Type B pancreatic cell (in vitro differentiated cells): ENCODE measurements around the gene UQCRQ. TPM values are rescaled to one million over a fixed set of nuclear protein-coding genes. Genes with fewer than 3 reads are reported as not detected.

Experiments used
- DNase-seq: peaks from one replicate; pipeline ENCODE4 v3.0.0; 2021; ENCODE audit warnings: mixed read lengths; ENCODE audit not compliant: unreplicated experiment; ENCODE audit errors: extremely low spot score
- H3K27ac Mint-ChIP-seq: 2 replicates; pipeline ENCODE4 v1.8.0; 2021; ENCODE audit warnings: mild to moderate bottlenecking, mixed read lengths
- H3K27me3 Mint-ChIP-seq: 2 replicates; pipeline ENCODE4 v1.8.0; 2021; ENCODE audit warnings: mixed read lengths
- H3K36me3 Mint-ChIP-seq: 2 replicates; pipeline ENCODE4 v1.8.0; 2021; ENCODE audit warnings: mixed read lengths
- H3K4me1 Mint-ChIP-seq: one replicate; pipeline ENCODE4 v1.8.0; 2021; ENCODE audit warnings: mixed read lengths; ENCODE audit not compliant: unreplicated experiment
- H3K4me3 Mint-ChIP-seq: 2 replicates; pipeline ENCODE4 v1.8.0; 2021; ENCODE audit warnings: mild to moderate bottlenecking, mixed read lengths
- H3K9me3 Mint-ChIP-seq: 2 replicates; pipeline ENCODE4 v1.8.0; 2021; ENCODE audit warnings: mixed read lengths
- CTCF ChIP-seq: fragments of 200-600 bp; sonication (generic); conservative IDR thresholded peaks from 2 replicates; pipeline ENCODE4 v1.5.0; 2021; ENCODE audit warnings: antibody characterized with exemption, mild to moderate bottlenecking
- total RNA-seq: library from RNA; stranded (reverse); gene quantifications from 2 replicates; pipeline ENCODE4 v1.2.1, GENCODE V29; 2021; ENCODE audit warnings: low replicate concordance

Gene UQCRQ
- total RNA-seq, 1 donor from 2014 or later, result 445 TPM

GRCh38 chr5:132877938-132878337 lies 11.5 kb downstream of the UQCRQ start:
- no peaks in the 10 kb centered on the region for H3K9me3 Mint-ChIP-seq
- peaks cover 14% of the 10 kb centered on the region for H3K36me3 Mint-ChIP-seq
- H3K4me1 Mint-ChIP-seq, result peaks cover 11% of the 10 kb centered on the region
- no peaks in the 10 kb centered on the region for H3K27me3 Mint-ChIP-seq
- H3K27ac Mint-ChIP-seq, result peak overlapping the region; percentile 6
- H3K4me3 Mint-ChIP-seq, result no peak overlapping the region
- TF ChIP-seq CTCF, result no peak
- no peak for DNase-seq

- no peak for DNase-seq
- TF ChIP-seq CTCF, result peak; percentile 80
- Mint-ChIP-seq H3K4me3 (no peak overlapping the region), H3K36me3 (peaks cover 41% of the 10 kb centered on the region), H3K27me3 (no peaks in the 10 kb centered on the region), H3K4me1 (peaks cover 23% of the 10 kb centered on the region), H3K9me3 (no peaks in the 10 kb centered on the region), H3K27ac (peak overlapping the region; percentile 24)
These were observed 16.9 kb downstream of the UQCRQ start for GRCh38 chr5:132883261-132883834.

- no peak for TF ChIP-seq CTCF
- Mint-ChIP-seq H3K27ac (no peak overlapping the region), H3K36me3 (peaks cover 39% of the 10 kb centered on the region), H3K4me3 (no peak overlapping the region), H3K9me3 (no peaks in the 10 kb centered on the region), H3K27me3 (no peaks in the 10 kb centered on the region), H3K4me1 (peaks cover 23% of the 10 kb centered on the region)
- DNase-seq, result no peak
These were observed 18.1 kb downstream of the UQCRQ start for GRCh38 chr5:132884548-132884947.

GRCh38 chr5:132886064-132886823 lies 19.8 kb downstream of the UQCRQ start:
- Mint-ChIP-seq H3K27me3 (no peaks in the 10 kb centered on the region), H3K4me3 (no peak overlapping the region), H3K36me3 (peaks cover 34% of the 10 kb centered on the region), H3K4me1 (peaks cover 23% of the 10 kb centered on the region), H3K27ac (no peak overlapping the region), H3K9me3 (no peaks in the 10 kb centered on the region)
- no peak for DNase-seq
- TF ChIP-seq CTCF, result no peak

- DNase-seq, result no peak
- Mint-ChIP-seq H3K4me1 (peaks cover 23% of the 10 kb centered on the region), H3K36me3 (peaks cover 39% of the 10 kb centered on the region), H3K9me3 (no peaks in the 10 kb centered on the region), H3K27ac (no peak overlapping the region), H3K27me3 (no peaks in the 10 kb centered on the region), H3K4me3 (no peak overlapping the region)
- no peak for TF ChIP-seq CTCF
These were observed 20.8 kb downstream of the UQCRQ start for GRCh38 chr5:132887283-132887682.
